GM12801 (cell line): Measurements from ENCODE around the gene ADAT3.

Source experiments
- TF ChIP-seq, protein P1 (sequence below): IDR thresholded peaks from one replicate; pipeline ENCODE4 v1.5.1; 2011; ENCODE audit warnings: control low read depth; ENCODE audit not compliant: insufficient read length; ENCODE audit errors: extremely low read depth

Gene ADAT3

GRCh38 chr19:1871630-1872029 is 33.6 kb upstream of the ADAT3 start:
- TF ChIP-seq, protein P1, sequence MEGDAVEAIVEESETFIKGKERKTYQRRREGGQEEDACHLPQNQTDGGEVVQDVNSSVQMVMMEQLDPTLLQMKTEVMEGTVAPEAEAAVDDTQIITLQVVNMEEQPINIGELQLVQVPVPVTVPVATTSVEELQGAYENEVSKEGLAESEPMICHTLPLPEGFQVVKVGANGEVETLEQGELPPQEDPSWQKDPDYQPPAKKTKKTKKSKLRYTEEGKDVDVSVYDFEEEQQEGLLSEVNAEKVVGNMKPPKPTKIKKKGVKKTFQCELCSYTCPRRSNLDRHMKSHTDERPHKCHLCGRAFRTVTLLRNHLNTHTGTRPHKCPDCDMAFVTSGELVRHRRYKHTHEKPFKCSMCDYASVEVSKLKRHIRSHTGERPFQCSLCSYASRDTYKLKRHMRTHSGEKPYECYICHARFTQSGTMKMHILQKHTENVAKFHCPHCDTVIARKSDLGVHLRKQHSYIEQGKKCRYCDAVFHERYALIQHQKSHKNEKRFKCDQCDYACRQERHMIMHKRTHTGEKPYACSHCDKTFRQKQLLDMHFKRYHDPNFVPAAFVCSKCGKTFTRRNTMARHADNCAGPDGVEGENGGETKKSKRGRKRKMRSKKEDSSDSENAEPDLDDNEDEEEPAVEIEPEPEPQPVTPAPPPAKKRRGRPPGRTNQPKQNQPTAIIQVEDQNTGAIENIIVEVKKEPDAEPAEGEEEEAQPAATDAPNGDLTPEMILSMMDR = no peak

DNA sequence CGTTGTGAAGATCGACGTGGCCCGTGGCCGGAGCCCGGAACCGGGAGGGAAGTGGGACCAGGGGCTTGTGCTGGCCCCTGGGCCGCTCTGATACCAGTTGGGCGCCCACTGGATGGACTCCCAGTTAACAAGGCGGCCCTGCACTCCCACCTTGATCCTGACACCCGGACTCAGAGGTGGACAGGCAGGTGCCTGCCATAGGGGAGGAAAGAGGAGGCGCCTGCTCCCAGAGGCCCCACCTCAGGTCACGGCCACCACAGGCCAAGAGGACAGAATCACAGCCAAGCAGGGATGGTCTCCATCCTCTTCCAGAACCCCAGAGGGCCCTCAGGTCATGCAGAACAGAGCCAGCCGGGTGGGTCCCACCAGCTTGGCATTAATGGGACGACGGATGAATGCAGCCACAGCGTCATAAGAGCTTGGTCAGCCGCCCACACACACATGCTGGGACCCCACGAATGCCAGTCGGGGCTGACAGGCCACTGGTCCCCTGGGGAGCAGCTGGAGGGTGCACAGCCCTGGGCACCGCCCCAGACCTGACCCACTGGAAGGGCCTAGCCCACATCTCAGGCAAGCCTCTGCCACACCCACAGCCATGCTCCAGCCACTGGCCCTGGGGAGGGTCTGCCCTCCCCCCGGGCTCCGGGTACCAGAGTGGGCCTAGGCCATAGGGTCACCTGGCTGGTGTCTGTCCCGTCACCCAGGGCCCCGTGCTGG is 32.2 kb upstream of the ADAT3 start:
- TF ChIP-seq, protein P1 = no peak

DNA sequence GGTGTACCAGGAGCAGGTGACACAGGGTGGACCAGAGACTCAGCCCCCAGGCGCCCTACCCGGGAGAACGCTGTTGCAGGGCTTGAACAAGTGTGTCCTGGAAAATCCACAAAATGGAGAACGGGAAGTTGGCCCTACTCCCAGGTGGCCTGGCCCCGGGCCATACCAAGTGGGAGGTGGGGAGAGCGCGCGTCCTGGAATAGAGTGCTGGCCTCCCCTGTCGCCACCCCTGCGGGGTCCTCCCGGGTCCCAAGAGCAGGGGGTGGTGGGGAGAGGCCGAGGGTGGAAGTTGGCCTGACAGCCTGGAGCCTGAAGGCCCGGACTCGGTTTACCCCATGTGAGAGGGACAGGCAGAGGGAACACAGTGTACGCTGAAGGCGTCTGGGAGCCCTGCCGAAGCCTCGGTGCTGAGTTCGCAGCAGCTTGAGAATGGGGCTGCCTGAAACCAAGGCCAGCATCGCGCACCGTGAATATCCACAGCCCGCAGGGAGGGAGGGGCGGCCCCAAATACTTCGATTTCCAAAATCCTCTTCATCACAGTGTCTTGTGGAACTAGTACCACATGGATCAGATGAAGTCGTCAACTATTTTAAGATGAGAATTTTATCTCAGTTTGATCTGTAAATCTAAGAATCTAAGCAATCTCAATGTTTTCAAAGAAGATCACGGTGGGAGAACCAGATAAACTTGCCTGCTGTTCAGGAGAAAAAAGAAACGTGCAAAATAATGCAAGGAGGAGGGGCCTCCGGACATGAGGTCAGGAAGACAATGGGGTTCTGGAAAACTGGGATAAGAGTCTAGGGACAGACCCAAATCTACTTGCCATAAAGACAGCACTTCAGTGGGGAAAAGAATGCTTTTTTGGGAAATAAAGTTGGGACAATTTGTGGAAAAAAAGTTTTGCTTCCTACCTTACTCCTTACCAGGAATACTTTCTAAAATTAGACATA is 31.4 kb upstream of the ADAT3 start:
- TF ChIP-seq, protein P1 = no peak

DNA sequence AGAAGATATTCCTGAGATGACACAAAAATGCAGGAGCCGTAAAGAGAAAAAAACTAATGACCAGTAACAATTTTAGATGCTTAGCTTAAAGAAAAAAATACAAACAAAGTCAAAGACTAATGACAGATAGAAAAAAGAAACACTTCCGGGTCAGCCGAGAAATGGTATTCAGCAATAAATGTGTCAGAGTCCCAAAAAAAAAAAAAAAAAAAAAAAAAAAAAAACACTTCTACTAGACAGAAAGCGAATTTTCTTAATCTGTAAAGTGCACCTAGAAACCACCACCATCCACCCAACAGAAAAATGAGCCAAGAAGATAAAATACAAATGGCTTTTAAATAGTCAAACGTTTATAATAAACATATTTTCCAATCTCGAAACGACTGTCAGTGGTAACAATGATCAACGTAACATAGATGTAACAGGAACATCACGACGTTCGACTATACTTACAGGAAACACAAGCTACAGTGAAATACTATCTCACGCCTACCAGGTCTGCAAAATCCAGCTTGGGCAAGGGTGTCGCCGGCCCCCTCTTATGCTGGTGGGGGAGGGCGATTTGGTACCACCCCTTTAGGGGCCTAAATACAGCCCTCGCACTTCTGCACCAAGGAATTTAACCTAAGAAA is 30.5 kb upstream of the ADAT3 start:
- TF ChIP-seq, protein P1 = no peak

DNA sequence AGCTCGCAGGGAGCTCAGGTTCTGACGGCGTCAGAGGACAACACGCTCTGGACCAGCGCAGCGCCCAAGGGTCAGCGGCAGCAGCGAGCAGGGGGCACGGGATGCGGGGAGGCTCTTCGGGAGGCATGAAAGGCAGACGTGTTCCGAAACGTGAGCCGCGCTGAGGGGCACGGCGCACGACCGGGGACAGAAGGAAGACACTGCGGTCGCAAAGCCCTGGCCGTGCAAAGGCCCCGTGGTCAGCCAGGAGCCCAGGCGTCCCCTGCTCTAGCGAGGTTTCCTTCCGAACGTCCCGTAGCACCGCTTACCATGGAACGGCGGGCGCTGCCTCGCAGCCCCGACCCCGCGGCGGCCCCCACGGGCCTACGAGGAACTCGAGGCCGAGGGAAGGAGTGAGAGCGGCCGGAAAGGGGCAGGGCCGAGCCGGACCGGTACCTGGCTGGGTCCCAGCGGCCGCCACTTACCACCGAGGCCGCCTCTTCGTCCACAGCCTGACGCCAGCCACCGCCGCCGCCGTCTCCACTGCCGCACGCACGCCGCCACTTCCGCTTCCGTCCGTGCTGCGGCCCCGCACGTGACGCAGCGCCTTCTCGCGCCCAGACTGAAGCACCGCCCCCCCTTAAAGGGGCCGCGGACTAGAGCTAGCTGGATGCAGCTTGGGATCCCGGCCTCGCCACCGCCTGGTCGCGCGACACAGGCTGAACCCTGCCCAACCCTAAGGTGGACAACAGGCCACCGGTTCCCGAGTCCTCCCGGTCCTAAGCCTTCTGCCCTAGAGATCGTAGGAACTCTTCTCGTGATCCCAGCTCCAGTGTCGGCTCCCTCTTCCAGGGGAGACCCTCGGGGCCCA is 29.3 kb upstream of the ADAT3 start:
- TF ChIP-seq, protein P1 = no peak

- TF ChIP-seq, protein P1 = no peak
These were observed 24.4 kb upstream of the ADAT3 start for GRCh38 chr19:1880611-1881392.
